Endothelial cell of umbilical vein (primary cell): ENCODE data around the gene HDDC2. TPM values are rescaled to one million over a fixed set of nuclear protein-coding genes. Genes with fewer than 3 reads are reported as not detected.

ENCODE experiments used
- BruUV-seq: library from RNA; stranded (reverse); fragments of 400-500 nt; replicated peaks from 2 replicates; lab custom pipeline; 2021; lab: Mats Ljungman, UMichigan
- CTCF ChIA-PET: fragments of 300-600, 350-600 bp; sonication (Branson Sonifier 250); formaldehyde crosslinking; loops from one replicate; lab custom pipeline; 2021; ENCODE audit warnings: antibody characterized with exemption, inconsistent platforms; lab: Charles Lee
- POLR2A ChIA-PET: fragments of 300-600, 350-600 bp; sonication (Branson Sonifier 250); formaldehyde crosslinking; loops from one replicate; lab custom pipeline; 2021; ENCODE audit warnings: antibody characterized with exemption, inconsistent platforms; lab: Charles Lee
- DNase-seq: peaks from one replicate; pipeline ENCODE4 v3.0.0-alpha.2; 2011; ENCODE audit warnings: low read depth, low spot score
- FAIRE-seq: peaks from 2 replicates; lab custom pipeline; 2011; peaks lifted over from hg19 to GRCh38; lab: Jason Lieb, UNC
- H2AFZ ChIP-seq: 2 replicates; pipeline ENCODE4 v1.6.0; 2012; ENCODE audit warnings: low read depth, low read length, control low read depth, inconsistent platforms
- H3K27ac ChIP-seq: 2 replicates; pipeline ENCODE4 v1.5.1; 2011; ENCODE audit warnings: low read depth, mild to moderate bottlenecking, control low read depth, low read length, moderate library complexity; ENCODE audit not compliant: insufficient read depth
- H3K27me3 ChIP-seq, 2 experiments: 2 replicates each; pipeline versions ENCODE4 v1.6.0 to v1.6.1; 2011; ENCODE audit warnings: low read length in 2 of 2, mixed read lengths in 1 of 2; ENCODE audit not compliant: control insufficient read depth in 2 of 2, insufficient read depth in 2 of 2
- H3K36me3 ChIP-seq, 2 experiments: 2 replicates in 1 of 2; 3 replicates in 1 of 2; pipeline ENCODE4 v1.5.1; 2011; ENCODE audit warnings: low read length in 2 of 2, mild to moderate bottlenecking in 1 of 2, moderate library complexity in 1 of 2; ENCODE audit not compliant: control insufficient read depth in 2 of 2, insufficient read depth in 2 of 2; ENCODE audit errors: extremely low read depth in 1 of 2
- H3K4me1 ChIP-seq: 3 replicates; pipeline ENCODE4 v1.5.1; 2011; ENCODE audit warnings: mild to moderate bottlenecking, low read length; ENCODE audit not compliant: control insufficient read depth, insufficient read depth; ENCODE audit errors: extremely low read depth
- H3K4me2 ChIP-seq: 2 replicates; pipeline ENCODE4 v1.6.1; 2011; ENCODE audit warnings: low read length, control low read depth, mixed read lengths; ENCODE audit not compliant: insufficient read depth
- H3K4me3 ChIP-seq, 3 experiments: fragments of 200-600 bp in 1 of 3; sonication (generic), shearing (Covaris generic) in 1 of 3; replicated peaks in 1 of 3; 2 replicates each; pipeline ENCODE4 v1.5.1; 2011 to 2016; ENCODE audit warnings: control low read depth in 3 of 3, low read length in 3 of 3, mild to moderate bottlenecking in 2 of 3, inconsistent platforms in 1 of 3, low read depth in 1 of 3, moderate library complexity in 1 of 3; ENCODE audit not compliant: insufficient read depth in 1 of 3
- H3K79me2 ChIP-seq: 2 replicates; pipeline ENCODE4 v1.6.0; 2012; ENCODE audit warnings: low read length, inconsistent platforms; ENCODE audit not compliant: control insufficient read depth, insufficient read depth
- H3K9ac ChIP-seq: replicated peaks from 2 replicates; pipeline ENCODE3; 2011; ENCODE audit warnings: low read length, control low read depth; ENCODE audit not compliant: insufficient read depth; ENCODE audit errors: extremely low read depth
- H3K9me1 ChIP-seq: replicated peaks from 3 replicates; pipeline ENCODE4 v1.6.0; 2011; ENCODE audit warnings: mild to moderate bottlenecking, low read length; ENCODE audit not compliant: control insufficient read depth, insufficient read depth; ENCODE audit errors: extremely low read depth
- H3K9me3 ChIP-seq: replicated peaks from 2 replicates; pipeline ENCODE4 v1.5.1; 2012; ENCODE audit warnings: low read length, inconsistent platforms; ENCODE audit not compliant: control insufficient read depth, insufficient read depth
- H4K20me1 ChIP-seq: replicated peaks from 2 replicates; pipeline ENCODE3; 2011; ENCODE audit warnings: mild to moderate bottlenecking, low read length; ENCODE audit not compliant: control insufficient read depth, insufficient read depth; ENCODE audit errors: extremely low read depth
- EZH2 ChIP-seq: IDR thresholded peaks from 2 replicates; pipeline ENCODE4 v1.6.1; 2012; ENCODE audit warnings: borderline replicate concordance, low read depth, mild to moderate bottlenecking, moderate library complexity, low read length, inconsistent platforms; ENCODE audit not compliant: severe bottlenecking
- FOS ChIP-seq: IDR thresholded peaks from 2 replicates; pipeline ENCODE4 v1.6.1; 2011; ENCODE audit warnings: mild to moderate bottlenecking, low read length, moderate library complexity, borderline replicate concordance; ENCODE audit not compliant: insufficient read depth
- GATA2 ChIP-seq: IDR thresholded peaks from 2 replicates; pipeline ENCODE4 v1.7.0; 2011; ENCODE audit warnings: low read depth, mild to moderate bottlenecking, moderate library complexity, mixed read lengths, low read length; ENCODE audit not compliant: insufficient read length, insufficient read depth
- JUN ChIP-seq: IDR thresholded peaks from 2 replicates; pipeline ENCODE4 v1.6.1; 2011; ENCODE audit warnings: borderline replicate concordance, low read depth; ENCODE audit not compliant: insufficient read length, insufficient read depth
- MYC ChIP-seq: IDR thresholded peaks from one replicate; pipeline ENCODE4 v1.6.1; 2011; ENCODE audit warnings: mild to moderate bottlenecking, low read depth, low read length
- POLR2A ChIP-seq: IDR thresholded peaks from 2 replicates; pipeline ENCODE4 v1.6.1; 2012; ENCODE audit warnings: low read depth, mild to moderate bottlenecking, control low read depth, low read length
- POLR2AphosphoS5 ChIP-seq: IDR thresholded peaks from 2 replicates; pipeline ENCODE4 v1.6.1; 2012; ENCODE audit warnings: low read depth, mild to moderate bottlenecking, control low read depth, low read length, moderate library complexity; ENCODE audit not compliant: insufficient read depth
- dilution Hi-C: fragments of 300-500 bp; cut with MboI; formaldehyde crosslinking; loops from one replicate; pipeline ENCODE4 v1.15.0; 2019; ENCODE audit warnings: low sequenced_read_pairs; ENCODE audit not compliant: extremely low pct_ligation_motif_present
- intact Hi-C: fragments of 100-400 bp; cut with micrococcal nuclease; formaldehyde crosslinking; loops from one replicate; pipeline ENCODE4 v1.10.0; 2022
- polyA plus RNA-seq, 4 experiments: library from polyadenylated mRNA; depleted of rRNA in 3 of 4; stranded (reverse) in 3 of 4; unstranded in 1 of 4; fragments of >200 nt; gene quantifications; 2 replicates each; pipeline versions ENCODE4 v1.2.1 to v1.2.3, GENCODE V29; 2011 to 2012; ENCODE audit warnings: missing spikeins in 1 of 4
- total RNA-seq: library from RNA; stranded (reverse); gene quantifications from 2 replicates; pipeline ENCODE4 v1.2.3, GENCODE V29; 2021
- TF ChIP-seq, protein P1 (sequence below): IDR thresholded peaks from 2 replicates; pipeline ENCODE4 v1.6.1; 2011; ENCODE audit not compliant: insufficient read depth, insufficient read length
- TF ChIP-seq, protein P2 (sequence below), 2 donors: IDR thresholded peaks; 1 replicate in 1 of 2; 2 replicates in 1 of 2; pipeline ENCODE4 v1.5.1; 2011; ENCODE audit warnings: low read length in 2 of 2, mild to moderate bottlenecking in 2 of 2, moderate library complexity in 2 of 2, control low read depth in 1 of 2, inconsistent platforms in 1 of 2, low read depth in 1 of 2; ENCODE audit not compliant: insufficient read depth in 1 of 2; ENCODE audit errors: extremely low read depth in 1 of 2

HDDC2 gene
- total and polyA plus RNA-seq, 2 donors (not counting 3 experiments of a cell fraction or from before 2014, with no cell fraction given), result 12.6 to 13.6 TPM

- no peak for DNase-seq
- dilution Hi-C loops, result no loop called here
Measured at GRCh38 chr6:125346201-125346925, 44.6 kb upstream of the HDDC2 start.

More at GRCh38 chr6:125346201-125346925, 44.6 kb upstream of the HDDC2 start:
- Histone ChIP-seq H3K4me2 (no peak overlapping the region), H3K27ac (no peak overlapping the region), H4K20me1 (no peaks in the 10 kb centered on the region), H2AFZ (peak overlapping the region; percentile 42), H3K9me3 (no peaks in the 10 kb centered on the region), H3K27me3 (peaks cover 13 to 22% of the 10 kb centered on the region in 2 experiments), H3K79me2 (no peaks in the 10 kb centered on the region), H3K36me3 (no peaks in the 10 kb centered on the region), H3K9ac (no peak overlapping the region), H3K9me1 (no peaks in the 10 kb centered on the region), H3K4me3 (no peak overlapping the region), H3K4me1 (peaks cover 2% of the 10 kb centered on the region)
- ChIA-PET CTCF (no interaction called here), POLR2A (no interaction called here)
- intact Hi-C loops, result no loop called here
- peak; percentile 15 for FAIRE-seq
- BruUV-seq, result no TSS peak
- TF ChIP-seq, protein P1, sequence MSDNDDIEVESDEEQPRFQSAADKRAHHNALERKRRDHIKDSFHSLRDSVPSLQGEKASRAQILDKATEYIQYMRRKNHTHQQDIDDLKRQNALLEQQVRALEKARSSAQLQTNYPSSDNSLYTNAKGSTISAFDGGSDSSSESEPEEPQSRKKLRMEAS, result no peak
- TF ChIP-seq POLR2AphosphoS5 (no peak), MYC (no peak), FOS (no peak), JUN (no peak), EZH2 (no peak), POLR2A (no peak), GATA2 (no peak)
- TF ChIP-seq, protein P2, sequence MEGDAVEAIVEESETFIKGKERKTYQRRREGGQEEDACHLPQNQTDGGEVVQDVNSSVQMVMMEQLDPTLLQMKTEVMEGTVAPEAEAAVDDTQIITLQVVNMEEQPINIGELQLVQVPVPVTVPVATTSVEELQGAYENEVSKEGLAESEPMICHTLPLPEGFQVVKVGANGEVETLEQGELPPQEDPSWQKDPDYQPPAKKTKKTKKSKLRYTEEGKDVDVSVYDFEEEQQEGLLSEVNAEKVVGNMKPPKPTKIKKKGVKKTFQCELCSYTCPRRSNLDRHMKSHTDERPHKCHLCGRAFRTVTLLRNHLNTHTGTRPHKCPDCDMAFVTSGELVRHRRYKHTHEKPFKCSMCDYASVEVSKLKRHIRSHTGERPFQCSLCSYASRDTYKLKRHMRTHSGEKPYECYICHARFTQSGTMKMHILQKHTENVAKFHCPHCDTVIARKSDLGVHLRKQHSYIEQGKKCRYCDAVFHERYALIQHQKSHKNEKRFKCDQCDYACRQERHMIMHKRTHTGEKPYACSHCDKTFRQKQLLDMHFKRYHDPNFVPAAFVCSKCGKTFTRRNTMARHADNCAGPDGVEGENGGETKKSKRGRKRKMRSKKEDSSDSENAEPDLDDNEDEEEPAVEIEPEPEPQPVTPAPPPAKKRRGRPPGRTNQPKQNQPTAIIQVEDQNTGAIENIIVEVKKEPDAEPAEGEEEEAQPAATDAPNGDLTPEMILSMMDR (IDR thresholded peaks at IDR 0.05; ENCODE audit: extremely low read depth in 1 of 2, insufficient read depth in 1 of 2, low read depth in 1 of 2, low read length in 2 of 2), result no peak
